Tibial nerve (tissue), 3 donors: ENCODE data around the gene DVL2.

Source experiments
- POLR2A ChIP-seq, 2 donors: fragments of 450-650 bp; IDR thresholded peaks; one replicate each; pipeline ENCODE4 v1.6.1; 2017; ENCODE audit warnings: antibody characterized with exemption in 2 of 2, mild to moderate bottlenecking in 2 of 2, moderate library complexity in 2 of 2
- TF ChIP-seq, protein P1 (sequence below), 5 experiments: fragments of 200-600 bp in 3 of 5; fragments of 450-650 bp in 2 of 5; sonication (generic) in 3 of 5; IDR thresholded peaks; one replicate each; pipeline ENCODE4 v1.5.1; 2016 to 2019; ENCODE audit warnings: antibody characterized with exemption in 5 of 5, mild to moderate bottlenecking in 3 of 5, moderate library complexity in 2 of 5

- no peak for TF ChIP-seq POLR2A (IDR thresholded peaks at IDR 0.05)
- TF ChIP-seq, protein P1, sequence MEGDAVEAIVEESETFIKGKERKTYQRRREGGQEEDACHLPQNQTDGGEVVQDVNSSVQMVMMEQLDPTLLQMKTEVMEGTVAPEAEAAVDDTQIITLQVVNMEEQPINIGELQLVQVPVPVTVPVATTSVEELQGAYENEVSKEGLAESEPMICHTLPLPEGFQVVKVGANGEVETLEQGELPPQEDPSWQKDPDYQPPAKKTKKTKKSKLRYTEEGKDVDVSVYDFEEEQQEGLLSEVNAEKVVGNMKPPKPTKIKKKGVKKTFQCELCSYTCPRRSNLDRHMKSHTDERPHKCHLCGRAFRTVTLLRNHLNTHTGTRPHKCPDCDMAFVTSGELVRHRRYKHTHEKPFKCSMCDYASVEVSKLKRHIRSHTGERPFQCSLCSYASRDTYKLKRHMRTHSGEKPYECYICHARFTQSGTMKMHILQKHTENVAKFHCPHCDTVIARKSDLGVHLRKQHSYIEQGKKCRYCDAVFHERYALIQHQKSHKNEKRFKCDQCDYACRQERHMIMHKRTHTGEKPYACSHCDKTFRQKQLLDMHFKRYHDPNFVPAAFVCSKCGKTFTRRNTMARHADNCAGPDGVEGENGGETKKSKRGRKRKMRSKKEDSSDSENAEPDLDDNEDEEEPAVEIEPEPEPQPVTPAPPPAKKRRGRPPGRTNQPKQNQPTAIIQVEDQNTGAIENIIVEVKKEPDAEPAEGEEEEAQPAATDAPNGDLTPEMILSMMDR (IDR thresholded peaks at IDR 0.05), result no peak
Measured at GRCh38 chr17:7228920-7229319, 5.4 kb downstream of the DVL2 start.
